Activated CD4-positive, alpha-beta T cell treated with anti-CD3 and anti-CD28 coated beads for 24 hours (primary cell): ENCODE data around the gene NUDT8.
"Not testable (repeated sequence)": the region's sequence is repeated elsewhere in the genome, so short reads cannot be mapped to it uniquely, and the experiment has no call there.

ENCODE experiments used
- DNase-seq, 2 donors: peaks; one replicate each; pipeline ENCODE4 v3.0.0-alpha.2; 2020; ENCODE audit warnings: low read depth in 2 of 2

Gene NUDT8

GRCh38 chr11:67642173-67643120 is 12.7 kb upstream of the NUDT8 start:
- no peak for DNase-seq

DNA sequence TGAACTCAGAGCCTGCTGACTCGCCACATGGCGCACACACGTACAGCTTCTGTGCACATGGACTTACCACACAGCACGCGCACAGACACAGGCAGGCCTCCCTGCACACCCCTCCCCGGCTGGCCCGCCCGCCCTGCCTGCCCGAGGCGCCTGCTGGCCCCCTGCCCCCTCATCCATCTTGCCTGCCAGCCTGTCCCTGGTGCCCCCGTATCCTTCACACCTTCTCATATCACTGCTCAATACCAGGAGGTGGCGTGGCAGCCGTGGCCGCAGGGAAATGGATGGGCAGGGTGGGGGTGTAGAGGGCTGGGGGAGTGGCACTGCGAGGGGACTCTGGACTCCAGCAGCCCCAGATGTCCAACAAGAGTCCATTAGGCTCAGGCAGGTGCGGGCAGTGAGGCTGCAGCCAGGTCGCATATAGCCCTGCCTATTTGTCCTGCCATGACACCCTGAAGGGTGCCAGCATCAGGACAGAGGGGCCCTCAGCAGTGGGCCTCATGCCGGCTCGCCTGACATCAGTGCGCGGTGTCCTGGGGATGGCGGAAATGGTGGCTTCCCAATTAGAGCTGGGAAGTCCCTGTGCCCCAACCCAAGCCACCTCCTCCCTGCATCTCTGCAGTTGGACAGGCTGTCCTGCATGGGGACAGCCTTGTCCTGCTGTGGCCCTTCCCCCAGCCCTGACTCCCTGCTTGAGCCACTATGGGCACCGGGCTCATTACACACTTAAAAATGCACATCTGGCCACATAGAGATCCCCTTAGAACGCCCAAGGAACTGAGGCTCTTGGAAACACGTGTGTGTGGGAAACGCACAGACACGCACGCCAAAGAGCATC is 11.8 kb upstream of the NUDT8 start:
- no peak for DNase-seq

- DNase-seq: no peak
These were observed 11.1 kb upstream of the NUDT8 start for GRCh38 chr11:67640758-67641337.

GRCh38 chr11:67640021-67640757 is 10.5 kb upstream of the NUDT8 start:
- DNase-seq: peak; percentile 29 to 60

GRCh38 chr11:67639438-67639859 is 9.7 kb upstream of the NUDT8 start, which contains the start of gene TBX10:
TBX10 (minus strand) TSS chr11:67639763; CDS start chr11:67639472, 291 bp downstream.
- no peak for DNase-seq

GRCh38 chr11:67638535-67639437 is 9.0 kb upstream of the NUDT8 start:
- no peak for DNase-seq

GRCh38 chr11:67637441-67637840 is 7.7 kb upstream of the NUDT8 start:
- DNase-seq: not testable (repeated sequence)

- no peak for DNase-seq
These were observed 7.2 kb upstream of the NUDT8 start for GRCh38 chr11:67636962-67637361.

- DNase-seq: no peak
These were observed 5.4 kb upstream of the NUDT8 start for GRCh38 chr11:67635231-67635521.

DNA sequence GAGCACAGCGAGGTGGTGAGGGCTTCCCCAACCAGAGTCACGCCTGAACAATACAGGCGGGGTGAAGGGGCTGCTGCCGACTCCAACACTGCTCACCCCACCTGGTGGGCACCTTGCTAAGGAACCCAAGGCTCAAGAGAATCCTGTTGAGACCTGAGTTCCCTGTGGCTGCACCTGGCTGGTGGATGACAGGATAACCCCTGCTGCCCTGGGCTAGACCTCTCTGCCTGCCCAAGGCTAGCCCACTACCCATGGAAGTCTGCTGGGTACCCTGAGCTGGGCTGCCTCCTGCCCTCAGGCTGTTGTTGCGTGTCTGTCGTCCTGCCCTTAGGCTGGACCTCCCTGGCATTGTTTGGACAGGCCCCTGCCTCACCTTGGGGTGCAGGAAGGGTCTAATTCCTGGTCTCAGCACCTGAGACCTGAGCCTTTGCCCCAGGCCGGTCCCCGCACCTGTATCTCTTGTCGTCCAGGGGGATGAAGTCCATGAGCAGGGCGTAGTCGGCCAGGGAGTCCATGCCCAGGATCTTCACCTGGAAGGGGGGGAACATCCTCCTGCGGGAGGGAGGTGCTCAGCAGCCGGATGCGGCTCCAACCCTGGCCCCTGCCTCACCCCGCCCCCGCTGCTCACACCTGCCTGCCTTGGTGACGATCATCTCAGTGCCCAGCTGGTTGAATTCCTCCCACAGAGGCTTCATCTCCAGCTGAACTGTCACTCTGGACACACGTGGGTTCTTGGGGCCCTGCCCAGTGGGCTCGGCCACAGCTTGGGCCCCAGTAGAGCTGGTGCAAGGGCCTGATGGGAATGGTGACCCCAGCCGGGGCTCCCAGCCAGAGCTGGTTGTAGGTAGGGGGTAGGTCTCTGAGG is 4.9 kb upstream of the NUDT8 start:
- DNase-seq: no peak

- DNase-seq: no peak
These were observed 4.1 kb upstream of the NUDT8 start for GRCh38 chr11:67633758-67634365.

GRCh38 chr11:67632982-67633755 is 3.4 kb upstream of the NUDT8 start:
- no peak for DNase-seq

- no peak for DNase-seq
These were observed 2.6 kb upstream of the NUDT8 start for GRCh38 chr11:67632175-67632981.

- no peak for DNase-seq
These were observed 2.1 kb upstream of the NUDT8 start for GRCh38 chr11:67631853-67632174.

DNA sequence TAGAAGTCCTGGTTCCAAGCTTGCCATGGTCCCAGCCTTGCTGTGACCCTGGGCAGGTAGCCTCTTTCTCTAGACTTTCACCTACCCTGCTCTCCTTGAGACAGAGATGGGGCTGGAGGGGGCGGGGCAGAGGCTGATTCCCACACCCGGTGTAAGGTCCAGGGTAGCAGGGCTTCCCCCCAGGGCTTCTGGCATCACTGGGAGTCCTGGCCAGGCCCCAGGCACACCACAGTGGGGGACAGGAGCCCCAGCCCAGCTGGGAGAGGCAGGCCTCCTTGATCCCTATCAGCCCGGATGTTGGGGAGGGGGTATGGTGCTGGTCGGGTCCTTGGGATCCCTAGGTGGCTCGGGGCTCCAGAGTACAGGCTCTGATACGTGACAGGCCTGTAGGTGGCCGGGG is 1.7 kb upstream of the NUDT8 start:
- DNase-seq: no peak

DNA sequence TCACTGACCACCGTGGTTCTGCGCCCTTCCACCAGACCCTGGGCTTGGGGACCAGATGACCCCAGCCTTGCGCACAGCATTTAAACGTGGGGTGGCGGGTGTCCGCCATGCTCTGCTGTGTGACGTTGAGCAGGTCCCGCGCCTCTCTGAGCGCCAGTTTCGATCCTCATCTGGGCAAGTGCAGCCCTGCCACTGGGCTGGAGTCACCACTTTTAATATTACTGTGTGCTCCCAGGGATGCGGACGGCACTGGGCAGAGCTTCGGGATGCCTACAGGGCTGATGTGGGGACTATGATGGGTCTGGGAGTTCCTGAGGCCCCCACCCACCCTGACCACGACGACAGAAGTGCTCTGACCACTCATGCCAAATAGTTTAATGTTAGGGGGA is 1.2 kb upstream of the NUDT8 start:
- DNase-seq: no peak

GRCh38 chr11:67630228-67630942 is 648 bp upstream of the NUDT8 start:
- DNase-seq: peak; percentile 91 to 98
